ENCODE measurements around the gene RAD54L. TPM values are rescaled to one million over a fixed set of nuclear protein-coding genes. Genes with fewer than 3 reads are reported as not detected.
A peak's percentile ranks its signal among the peaks of the same experiment; 100 is the strongest.

Gene RAD54L
- total and polyA plus RNA-seq, 4 donors: 0.72 to 2.2 (median 2.1) TPM

GRCh38 chr1:46206399-46206798 lies 41.2 kb upstream of the RAD54L start:
- H3K27ac ChIP-seq (ENCODE audit: low read depth in 1 of 2, low read length in 1 of 2): peak overlapping the region in 1 of 2 donors; percentile 72
- H3K4me1 ChIP-seq (ENCODE audit: control insufficient read depth in 5 of 5, insufficient read depth in 5 of 5, low read length in 5 of 5): peaks cover 0 to 11% (median 8%) of the 10 kb centered on the region in 5 donors
- no peak overlapping the region for H3K9ac ChIP-seq (ENCODE audit: insufficient read depth in 1 of 2, low read length in 2 of 2)
- DNase-seq (no peak), ATAC-seq (ENCODE audit: insufficient read depth, low FRiP score) (no peak)
- no peaks in the 10 kb centered on the region for H3K36me3 ChIP-seq (ENCODE audit: control insufficient read depth in 4 of 4, insufficient read depth in 4 of 4, low read length in 4 of 4)
- no peaks in the 10 kb centered on the region for H3K9me3 ChIP-seq (ENCODE audit: control insufficient read depth in 4 of 4, insufficient read depth in 3 of 4, low read length in 3 of 4)
- TF ChIP-seq CTCF (IDR thresholded peaks at IDR 0.05; ENCODE audit: control extremely low read depth, extremely low read depth): no peak
- no peaks in the 10 kb centered on the region for H3K27me3 ChIP-seq (ENCODE audit: control insufficient read depth in 3 of 3, insufficient read depth in 3 of 3, low read length in 2 of 3)
- H3K4me3 ChIP-seq: no peak overlapping the region
- WGBS, 2 donors: 81 to 88% methylated on average over 2 of the region's 2 CpGs

GRCh38 chr1:46210561-46210960 lies 37.0 kb upstream of the RAD54L start:
- 94 to 98% methylated on average over 3 of the region's 3 CpGs for WGBS, 2 donors
- DNase-seq: no peak
- ATAC-seq (ENCODE audit: insufficient read depth, low FRiP score): no peak

GRCh38 chr1:46211051-46211450 lies 36.5 kb upstream of the RAD54L start:
- WGBS, 2 donors: 81 to 87% methylated on average over 2 of the region's 2 CpGs
- no peak for ATAC-seq (ENCODE audit: insufficient read depth, low FRiP score)
- TF ChIP-seq CTCF (IDR thresholded peaks at IDR 0.05; ENCODE audit: control extremely low read depth, extremely low read depth): no peak

More at GRCh38 chr1:46210561-46210960, 37.0 kb upstream of the RAD54L start:
- Histone ChIP-seq H3K4me3 (no peak overlapping the region), H3K27ac (ENCODE audit: low read depth in 1 of 2, low read length in 1 of 2) (no peak overlapping the region), H3K36me3 (ENCODE audit: control insufficient read depth in 4 of 4, insufficient read depth in 4 of 4, low read length in 4 of 4) (no peaks in the 10 kb centered on the region), H3K9ac (ENCODE audit: insufficient read depth in 1 of 2, low read length in 2 of 2) (no peak overlapping the region), H3K27me3 (ENCODE audit: control insufficient read depth in 3 of 3, insufficient read depth in 3 of 3, low read length in 2 of 3) (no peaks in the 10 kb centered on the region), H3K4me1 (ENCODE audit: control insufficient read depth in 5 of 5, insufficient read depth in 5 of 5, low read length in 5 of 5) (peaks cover 0 to 5% (median 0%) of the 10 kb centered on the region in 5 donors), H3K9me3 (ENCODE audit: control insufficient read depth in 4 of 4, insufficient read depth in 3 of 4, low read length in 3 of 4) (no peaks in the 10 kb centered on the region)
- no peak for TF ChIP-seq CTCF (IDR thresholded peaks at IDR 0.05; ENCODE audit: control extremely low read depth, extremely low read depth)

GRCh38 chr1:46215504-46215903 lies 32.1 kb upstream of the RAD54L start:
- H3K4me3 ChIP-seq: no peak overlapping the region
- no peaks in the 10 kb centered on the region for H3K9me3 ChIP-seq (ENCODE audit: control insufficient read depth in 4 of 4, insufficient read depth in 3 of 4, low read length in 3 of 4)
- ATAC-seq (ENCODE audit: insufficient read depth, low FRiP score) (no peak), DNase-seq (no peak)
- no peak overlapping the region for H3K27ac ChIP-seq (ENCODE audit: low read depth in 1 of 2, low read length in 1 of 2)
- no peaks in the 10 kb centered on the region for H3K36me3 ChIP-seq (ENCODE audit: control insufficient read depth in 4 of 4, insufficient read depth in 4 of 4, low read length in 4 of 4)
- no peak for TF ChIP-seq CTCF (IDR thresholded peaks at IDR 0.05; ENCODE audit: control extremely low read depth, extremely low read depth)
- H3K9ac ChIP-seq (ENCODE audit: insufficient read depth in 1 of 2, low read length in 2 of 2): no peak overlapping the region
- H3K27me3 ChIP-seq (ENCODE audit: control insufficient read depth in 3 of 3, insufficient read depth in 3 of 3, low read length in 2 of 3): no peaks in the 10 kb centered on the region
- no peaks in the 10 kb centered on the region for H3K4me1 ChIP-seq (ENCODE audit: control insufficient read depth in 5 of 5, insufficient read depth in 5 of 5, low read length in 5 of 5)

More at GRCh38 chr1:46211051-46211450, 36.5 kb upstream of the RAD54L start:
- Histone ChIP-seq H3K27ac (ENCODE audit: low read depth in 1 of 2, low read length in 1 of 2) (no peak overlapping the region), H3K9ac (ENCODE audit: insufficient read depth in 1 of 2, low read length in 2 of 2) (no peak overlapping the region), H3K4me1 (ENCODE audit: control insufficient read depth in 5 of 5, insufficient read depth in 5 of 5, low read length in 5 of 5) (peaks cover 0 to 5% (median 0%) of the 10 kb centered on the region in 5 donors), H3K27me3 (ENCODE audit: control insufficient read depth in 3 of 3, insufficient read depth in 3 of 3, low read length in 2 of 3) (no peaks in the 10 kb centered on the region), H3K4me3 (no peak overlapping the region), H3K36me3 (ENCODE audit: control insufficient read depth in 4 of 4, insufficient read depth in 4 of 4, low read length in 4 of 4) (no peaks in the 10 kb centered on the region), H3K9me3 (ENCODE audit: control insufficient read depth in 4 of 4, insufficient read depth in 3 of 4, low read length in 3 of 4) (no peaks in the 10 kb centered on the region)
- DNase-seq: no peak
